OCI-LY7 (cell line): ENCODE measurements around the gene TM2D1. TPM values are rescaled to one million over a fixed set of nuclear protein-coding genes. Genes with fewer than 3 reads are reported as not detected.

ENCODE experiments used
- BruUV-seq: library from RNA; stranded (reverse); fragments of 400-500 nt; replicated peaks from 2 replicates; lab custom pipeline; 2021; lab: Mats Ljungman, UMichigan
- CTCF ChIA-PET: fragments of 300-600 bp; sonication (Branson Sonifier 250); formaldehyde crosslinking; loops from one replicate; lab custom pipeline; 2022; ENCODE audit warnings: antibody characterized with exemption; ENCODE audit not compliant: unreplicated experiment; lab: Charles Lee
- POLR2A ChIA-PET: fragments of 300-600 bp; sonication (Branson Sonifier 250); formaldehyde crosslinking; loops from one replicate; lab custom pipeline; 2022; ENCODE audit warnings: antibody characterized with exemption; lab: Charles Lee
- DNase-seq: peaks from one replicate; pipeline ENCODE4 v3.0.0-alpha.2; 2015; ENCODE audit warnings: low spot score
- H2AFZ ChIP-seq: fragments of 200-600 bp; sonication (generic), shearing (Covaris generic); 2 replicates; pipeline ENCODE4 v1.6.1; 2014; ENCODE audit warnings: mild to moderate bottlenecking, antibody characterized with exemption, low read length, moderate library complexity
- H3K27ac ChIP-seq: fragments of 200-600 bp; sonication (generic); 2 replicates; pipeline ENCODE4 v1.5.1; 2014; ENCODE audit warnings: mixed run types, low read depth, mild to moderate bottlenecking, moderate library complexity, low read length, inconsistent platforms; ENCODE audit not compliant: poor library complexity, severe bottlenecking
- H3K36me3 ChIP-seq: fragments of 200-600 bp; sonication (generic); 2 replicates; pipeline ENCODE4 v1.6.1; 2014; ENCODE audit warnings: mild to moderate bottlenecking, antibody characterized with exemption, low read length, moderate library complexity, mixed read lengths; ENCODE audit not compliant: insufficient read depth
- H3K4me1 ChIP-seq: fragments of 200-600 bp; sonication (generic); 2 replicates; pipeline ENCODE4 v1.5.1; 2014; ENCODE audit warnings: mild to moderate bottlenecking, low read length; ENCODE audit not compliant: insufficient read depth, poor library complexity, severe bottlenecking
- H3K4me2 ChIP-seq: fragments of 200-600 bp; sonication (generic); 2 replicates; pipeline ENCODE4 v1.6.1; 2014; ENCODE audit warnings: mild to moderate bottlenecking, low read length
- H3K4me3 ChIP-seq: fragments of 200-600 bp; sonication (generic); 2 replicates; pipeline ENCODE4 v1.5.1; 2014; ENCODE audit warnings: mild to moderate bottlenecking, low read depth, low read length; ENCODE audit not compliant: poor library complexity, severe bottlenecking
- H3K79me2 ChIP-seq: fragments of 200-600 bp; sonication (generic); 2 replicates; pipeline ENCODE4 v1.6.1; 2016; ENCODE audit warnings: low read depth, mild to moderate bottlenecking, low read length, moderate library complexity, mixed read lengths; ENCODE audit not compliant: insufficient read depth
- H3K9me2 ChIP-seq: fragments of 200-600 bp; sonication (generic); 2 replicates; pipeline ENCODE4 v1.6.1; 2016; ENCODE audit warnings: mild to moderate bottlenecking, low read length, mixed read lengths; ENCODE audit not compliant: insufficient read depth
- H3K9me3 ChIP-seq: fragments of 200-600 bp; sonication (generic); 2 replicates; pipeline ENCODE4 v1.6.1; 2014; ENCODE audit warnings: mild to moderate bottlenecking, mixed run types, low read length, mixed read lengths
- H4K20me1 ChIP-seq: fragments of 200-600 bp; sonication (generic); 2 replicates; pipeline ENCODE4 v1.6.1; 2014; ENCODE audit warnings: mild to moderate bottlenecking, antibody characterized with exemption, low read length, moderate library complexity, mixed read lengths; ENCODE audit not compliant: insufficient read depth
- CTCF ChIP-seq: fragments of 200-600 bp; sonication (generic); conservative IDR thresholded peaks from 2 replicates; pipeline ENCODE4 v1.5.1; 2014; ENCODE audit warnings: mild to moderate bottlenecking, antibody characterized with exemption, low read length, moderate library complexity, mixed read lengths
- EZH2phosphoT487 ChIP-seq: fragments of 200-600 bp; sonication (generic); IDR thresholded peaks from 2 replicates; pipeline ENCODE4 v1.6.1; 2018; ENCODE audit warnings: low read depth, borderline replicate concordance, mild to moderate bottlenecking, mixed run types, antibody characterized with exemption, low read length, moderate library complexity, mixed read lengths
- intact Hi-C: fragments of 100-400 bp; cut with micrococcal nuclease; formaldehyde crosslinking; loops from one replicate; pipeline ENCODE4 v1.10.0; 2022; ENCODE audit not compliant: unreplicated experiment
- total RNA-seq, 2 experiments: library from RNA; depleted of rRNA in 1 of 2; stranded (reverse); fragments of >200 nt in 1 of 2; shearing (Covaris generic) in 1 of 2; gene quantifications; 2 replicates each; pipeline ENCODE4 v1.2.3, GENCODE V29; 2014 to 2022

TM2D1 gene
- total RNA-seq, 2 experiments from 2014 or later = 34.9 to 44.9 TPM

- no peak overlapping the region for H3K27ac ChIP-seq
- no peaks in the 10 kb centered on the region for H3K9me3 ChIP-seq
- H3K4me2 ChIP-seq = no peak overlapping the region
- H3K4me1 ChIP-seq = no peaks in the 10 kb centered on the region
- no TSS peak for BruUV-seq
- H3K79me2 ChIP-seq = no peaks in the 10 kb centered on the region
- no peaks in the 10 kb centered on the region for H3K9me2 ChIP-seq
- ChIA-PET CTCF (no interaction called here), POLR2A (interaction anchor here (0.6 kb wide), 1 partner anchor 322 kb away, joined by 4 read pairs; no protein-coding TSS in a partner anchor)
- H4K20me1 ChIP-seq = no peaks in the 10 kb centered on the region
- intact Hi-C loops = no loop called here
- no peak overlapping the region for H3K4me3 ChIP-seq
- TF ChIP-seq EZH2phosphoT487 = no peak
- no peak for TF ChIP-seq CTCF
- H3K36me3 ChIP-seq = no peaks in the 10 kb centered on the region
- H2AFZ ChIP-seq = no peak overlapping the region
- no peak for DNase-seq
Observed at GRCh38 chr1:61753998-61754508, 29.1 kb upstream of the TM2D1 start.

DNA sequence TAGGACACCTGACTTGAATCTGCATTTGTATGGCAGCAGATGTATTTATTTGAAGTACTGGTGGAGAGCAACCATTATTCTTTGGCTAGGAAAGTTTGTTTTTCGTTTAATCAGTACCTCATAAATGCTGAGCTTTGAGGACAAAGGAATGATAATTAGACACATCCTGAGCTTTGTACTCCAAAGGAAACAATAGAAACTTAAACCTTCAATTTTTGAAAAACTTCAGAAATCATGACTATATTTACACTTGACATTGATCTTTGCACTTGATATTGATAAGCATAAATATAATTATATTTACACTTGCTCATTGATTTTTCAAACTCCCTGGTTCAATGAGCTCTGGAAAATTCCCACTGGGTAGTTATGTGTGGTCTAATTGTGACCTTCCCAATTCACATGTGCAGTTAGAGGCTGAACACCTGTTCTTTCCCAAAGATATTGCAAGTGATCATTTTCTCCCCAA, 28.0 kb upstream of the TM2D1 start:
- no TSS peak for BruUV-seq
- CTCF ChIA-PET = no interaction called here
- Histone ChIP-seq H3K4me1 (no peaks in the 10 kb centered on the region), H3K36me3 (no peaks in the 10 kb centered on the region), H3K27ac (no peak overlapping the region), H3K4me3 (no peak overlapping the region), H3K9me2 (no peaks in the 10 kb centered on the region), H3K79me2 (no peaks in the 10 kb centered on the region), H3K9me3 (no peaks in the 10 kb centered on the region), H3K4me2 (no peak overlapping the region), H2AFZ (no peak overlapping the region), H4K20me1 (no peaks in the 10 kb centered on the region)
- POLR2A ChIA-PET = no interaction called here
- intact Hi-C loops = no loop called here
- no peak for TF ChIP-seq EZH2phosphoT487
- no peak for DNase-seq

DNA sequence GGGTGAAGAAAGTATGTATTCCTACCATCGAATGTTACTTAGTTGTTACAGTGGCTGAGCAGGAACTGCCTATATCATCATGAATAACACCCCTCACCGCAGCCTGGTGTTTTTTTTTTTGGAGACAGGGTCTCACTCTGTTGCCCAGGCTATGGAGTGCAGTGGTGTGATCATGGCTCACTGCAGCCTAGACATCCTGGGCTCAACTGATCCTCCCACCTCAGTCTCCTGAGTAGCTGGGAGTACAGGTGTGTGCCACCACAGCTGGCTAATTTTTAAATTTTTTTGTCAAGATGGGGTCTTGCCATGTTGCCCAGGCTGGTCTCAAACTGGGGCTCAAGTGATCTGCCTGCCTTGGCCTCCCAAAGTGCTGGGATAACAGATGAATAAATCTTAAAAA, 24.6 kb upstream of the TM2D1 start:
- H3K4me3 ChIP-seq = no peak overlapping the region
- H3K27ac ChIP-seq = no peak overlapping the region
- no peaks in the 10 kb centered on the region for H3K36me3 ChIP-seq
- no peaks in the 10 kb centered on the region for H4K20me1 ChIP-seq
- POLR2A ChIA-PET = interaction anchor here (0.7 to 1.1 kb wide), 3 partner anchors 20 to 220 kb away, joined by 3 to 4 read pairs (median 3); no protein-coding TSS in a partner anchor
- intact Hi-C loops = loop anchor here (10.0 kb wide), 1 partner anchor 695 kb away; no protein-coding TSS in a partner anchor
- TF ChIP-seq CTCF (no peak), EZH2phosphoT487 (no peak)
- DNase-seq = no peak
- no peaks in the 10 kb centered on the region for H3K79me2 ChIP-seq
- no peaks in the 10 kb centered on the region for H3K9me2 ChIP-seq
- CTCF ChIA-PET = no interaction called here
- peaks cover 8% of the 10 kb centered on the region for H3K4me1 ChIP-seq
- no peaks in the 10 kb centered on the region for H3K9me3 ChIP-seq
- no peak overlapping the region for H3K4me2 ChIP-seq
- no peak overlapping the region for H2AFZ ChIP-seq
- BruUV-seq = no TSS peak
